ENCODE results near the gene CFAP54.
A peak's percentile ranks its signal among the peaks of the same experiment; 100 is the strongest.

CFAP54 gene

GRCh38 chr12:96889273-96889933, 400.0 kb downstream of the CFAP54 start:
- TF ChIP-seq ISL1 (CRISPR knock-in tag; IDR thresholded peaks at IDR 0.05) = peak; percentile 79
- TF ChIP-seq CSRNP3 (CRISPR knock-in tag; IDR thresholded peaks at IDR 0.05) = no peak
- TF ChIP-seq CREB5 (CRISPR knock-in tag; IDR thresholded peaks at IDR 0.05; ENCODE audit: low read depth) = no peak
- ATAC-seq = peak; percentile 96

- no peak for TF ChIP-seq ZC3H10 (CRISPR knock-in tag; IDR thresholded peaks at IDR 0.05)
- TF ChIP-seq RARB (CRISPR knock-in tag; IDR thresholded peaks at IDR 0.05) = no peak
- no peak for TF ChIP-seq CREB5 (CRISPR knock-in tag; IDR thresholded peaks at IDR 0.05; ENCODE audit: low read depth)
- TF ChIP-seq ISL1 (CRISPR knock-in tag; IDR thresholded peaks at IDR 0.05) = no peak
- TF ChIP-seq TSHZ2 (CRISPR knock-in tag; IDR thresholded peaks at IDR 0.05) = no peak
- no peak for TF ChIP-seq ZNF8 (CRISPR knock-in tag; IDR thresholded peaks at IDR 0.05)
- TF ChIP-seq OSR1 (CRISPR knock-in tag; IDR thresholded peaks at IDR 0.05) = no peak
- no peak for TF ChIP-seq ZNF70 (CRISPR knock-in tag; IDR thresholded peaks at IDR 0.05)
- TF ChIP-seq PATZ1 (CRISPR knock-in tag; IDR thresholded peaks at IDR 0.05; ENCODE audit: borderline replicate concordance) = no peak
- no peak for TF ChIP-seq CSRNP3 (CRISPR knock-in tag; IDR thresholded peaks at IDR 0.05)
- TF ChIP-seq ZFP30 (CRISPR knock-in tag; IDR thresholded peaks at IDR 0.05) = no peak
- no peak for TF ChIP-seq TCF4 (CRISPR knock-in tag; IDR thresholded peaks at IDR 0.05; ENCODE audit: borderline replicate concordance)
- TF ChIP-seq ZFP3 (CRISPR knock-in tag; IDR thresholded peaks at IDR 0.05) = no peak
- no peak for TF ChIP-seq BACH2 (CRISPR knock-in tag; IDR thresholded peaks at IDR 0.05; ENCODE audit: borderline replicate concordance)
- TF ChIP-seq PPARA (CRISPR knock-in tag; IDR thresholded peaks at IDR 0.05; ENCODE audit: borderline replicate concordance) = no peak
- no peak for TF ChIP-seq POU6F1 (CRISPR knock-in tag; IDR thresholded peaks at IDR 0.05; ENCODE audit: borderline replicate concordance, low read depth)
- no peak for TF ChIP-seq ESRRG (CRISPR knock-in tag; IDR thresholded peaks at IDR 0.05)
- no peak for TF ChIP-seq CSDC2 (CRISPR knock-in tag; IDR thresholded peaks at IDR 0.05)
- no peak for ATAC-seq
Observed at GRCh38 chr12:96890331-96890730, 401.0 kb downstream of the CFAP54 start.

All from SK-N-SH treated with all-trans-retinoic acid at 6 μM for 48 hours (cell line).